Fibroblast of peridontal ligament (primary cell): ENCODE data around the gene UCP1.
A peak's percentile ranks its signal among the peaks of the same experiment; 100 is the strongest.

Experiments
- DNase-seq: peaks from one replicate; pipeline ENCODE4 v3.0.0-alpha.2; 2010; ENCODE audit errors: extremely low read depth

UCP1 gene, protein sequence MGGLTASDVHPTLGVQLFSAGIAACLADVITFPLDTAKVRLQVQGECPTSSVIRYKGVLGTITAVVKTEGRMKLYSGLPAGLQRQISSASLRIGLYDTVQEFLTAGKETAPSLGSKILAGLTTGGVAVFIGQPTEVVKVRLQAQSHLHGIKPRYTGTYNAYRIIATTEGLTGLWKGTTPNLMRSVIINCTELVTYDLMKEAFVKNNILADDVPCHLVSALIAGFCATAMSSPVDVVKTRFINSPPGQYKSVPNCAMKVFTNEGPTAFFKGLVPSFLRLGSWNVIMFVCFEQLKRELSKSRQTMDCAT

DNA sequence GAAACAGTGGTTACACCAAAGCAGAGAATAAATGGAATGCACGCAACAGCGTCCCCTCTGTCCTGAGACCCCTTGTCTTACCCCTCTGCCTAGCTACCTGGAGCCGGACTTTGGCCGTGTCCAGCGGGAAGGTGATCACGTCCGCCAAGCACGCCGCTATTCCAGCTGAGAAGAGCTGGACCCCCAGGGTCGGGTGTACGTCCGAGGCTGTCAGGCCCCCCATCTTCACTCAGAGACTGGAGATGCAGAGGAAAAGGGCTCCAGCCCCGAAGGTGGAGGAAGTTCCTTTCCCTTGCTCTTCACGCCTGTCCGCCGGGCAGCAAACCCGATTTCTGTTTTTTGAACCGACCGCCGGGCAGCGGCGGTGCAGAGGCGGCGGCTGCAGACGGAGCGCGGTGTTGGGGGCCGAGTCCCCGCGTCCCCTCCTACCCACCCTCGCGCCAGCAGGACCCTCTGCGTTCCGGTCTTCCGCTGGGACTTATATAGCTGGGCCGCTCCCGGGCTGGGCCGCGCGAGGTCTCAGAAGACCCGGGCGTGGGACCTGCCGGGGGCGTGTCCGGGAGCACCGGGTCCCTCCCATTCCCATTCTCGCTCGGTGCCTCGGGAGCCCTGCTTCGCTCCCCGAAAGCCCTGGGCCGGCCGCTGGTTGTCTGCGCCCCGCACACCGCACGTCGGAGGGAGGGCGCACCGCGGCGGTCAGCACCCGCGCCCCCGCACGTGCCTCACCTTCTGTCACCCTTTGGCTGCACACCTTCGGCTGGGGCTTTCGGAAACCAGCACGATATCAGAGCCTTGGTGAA lies at the start of gene UCP1:
Gene UCP1 (minus strand): TSS at position 455 of the 800 bp plus-strand sequence. CDS start 232 bp downstream, at position 223.
- no peak for DNase-seq

DNA sequence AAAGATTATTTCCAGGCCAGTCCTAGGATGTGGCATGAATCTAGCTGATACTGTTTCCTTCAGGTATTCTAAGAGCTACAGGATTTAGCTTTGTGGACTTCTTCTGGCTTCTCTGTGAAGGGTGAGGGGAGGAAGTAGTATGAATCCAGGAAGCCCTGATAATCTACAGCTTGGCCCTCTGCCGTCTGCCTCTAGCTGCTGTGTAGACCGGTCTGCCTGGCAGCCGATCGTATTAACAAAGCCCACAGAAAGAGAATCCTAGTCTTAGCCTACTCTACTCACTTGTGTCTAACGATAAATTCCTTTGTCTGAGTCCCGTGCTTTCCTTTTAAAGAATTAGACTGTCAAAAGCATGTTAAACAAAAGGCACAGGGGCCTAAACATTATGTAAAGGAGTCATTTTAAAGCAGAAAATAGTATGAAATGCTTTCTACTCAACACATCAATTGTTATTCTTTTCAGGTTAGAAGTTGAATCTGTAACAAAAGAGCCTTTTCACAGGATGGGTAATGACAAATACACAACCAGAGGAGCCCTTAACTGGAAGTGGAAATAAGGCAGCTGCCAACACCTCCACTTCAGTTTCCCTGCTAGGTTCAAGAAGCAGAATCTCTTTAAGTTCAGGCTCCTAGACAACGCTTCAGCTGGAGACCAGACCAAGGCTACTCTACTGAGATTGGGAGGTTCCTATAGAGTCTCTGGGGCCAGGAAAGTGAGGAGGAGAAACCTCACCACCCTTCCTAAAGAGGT lies 48.9 kb upstream of the UCP1 start:
- DNase-seq, result no peak

DNA sequence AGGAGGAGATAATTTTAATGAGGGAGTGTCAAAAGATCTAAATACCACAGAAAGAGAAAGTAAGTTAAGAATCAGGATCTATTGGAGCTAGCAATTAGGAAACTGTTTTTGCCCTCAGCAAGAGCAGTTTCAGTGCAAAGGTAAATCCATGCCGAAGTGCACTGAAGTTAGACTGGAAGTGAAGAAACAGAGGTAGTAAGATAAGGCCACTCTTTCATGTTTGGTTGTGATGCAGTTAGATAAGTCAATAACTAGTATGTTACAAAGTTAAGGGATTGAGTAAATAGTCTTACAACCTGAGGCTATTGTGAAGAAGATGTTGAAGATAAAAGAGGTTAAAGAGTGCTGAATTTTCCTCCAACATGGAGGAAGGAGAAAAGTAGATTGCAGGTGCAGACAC lies 46.7 kb upstream of the UCP1 start:
- DNase-seq, result no peak

DNA sequence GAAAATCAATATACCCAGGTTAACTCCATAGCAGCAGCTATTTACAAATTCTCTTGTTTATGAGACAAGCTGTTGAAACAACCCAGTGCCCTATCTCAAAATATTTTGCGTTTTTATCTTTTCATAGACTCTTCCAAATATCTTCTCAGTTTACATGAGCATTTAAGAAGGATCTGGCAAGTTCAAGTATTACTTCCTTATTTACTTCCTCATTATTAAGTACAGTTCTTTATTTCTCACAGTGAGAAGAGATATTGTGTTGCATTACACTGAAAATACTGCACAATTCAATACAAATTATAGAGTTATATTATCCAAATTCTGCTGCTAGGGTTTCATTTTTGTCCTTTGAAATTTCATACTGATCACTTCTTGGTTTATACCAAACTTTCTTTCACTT lies 43.6 kb upstream of the UCP1 start:
- no peak for DNase-seq

DNA sequence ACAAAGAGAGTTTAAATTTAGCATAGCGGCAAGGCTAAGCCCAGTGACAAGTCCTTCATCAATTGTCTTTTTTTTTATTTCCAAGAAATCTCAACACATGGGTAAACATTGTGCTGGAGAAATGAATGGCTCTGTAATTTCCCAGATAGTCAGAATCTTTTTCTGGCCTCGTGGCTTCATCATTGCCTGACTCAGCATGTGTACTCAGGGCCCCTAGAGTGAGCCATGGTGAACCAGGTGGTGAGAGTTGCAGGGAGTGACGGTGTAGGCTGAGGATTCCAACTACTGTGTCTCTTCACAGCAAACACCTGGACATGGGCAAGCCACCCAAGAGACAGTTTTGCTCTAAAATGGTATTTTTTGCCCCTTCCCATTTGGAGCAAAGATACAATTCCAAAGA lies 43.1 kb upstream of the UCP1 start:
- no peak for DNase-seq

DNA sequence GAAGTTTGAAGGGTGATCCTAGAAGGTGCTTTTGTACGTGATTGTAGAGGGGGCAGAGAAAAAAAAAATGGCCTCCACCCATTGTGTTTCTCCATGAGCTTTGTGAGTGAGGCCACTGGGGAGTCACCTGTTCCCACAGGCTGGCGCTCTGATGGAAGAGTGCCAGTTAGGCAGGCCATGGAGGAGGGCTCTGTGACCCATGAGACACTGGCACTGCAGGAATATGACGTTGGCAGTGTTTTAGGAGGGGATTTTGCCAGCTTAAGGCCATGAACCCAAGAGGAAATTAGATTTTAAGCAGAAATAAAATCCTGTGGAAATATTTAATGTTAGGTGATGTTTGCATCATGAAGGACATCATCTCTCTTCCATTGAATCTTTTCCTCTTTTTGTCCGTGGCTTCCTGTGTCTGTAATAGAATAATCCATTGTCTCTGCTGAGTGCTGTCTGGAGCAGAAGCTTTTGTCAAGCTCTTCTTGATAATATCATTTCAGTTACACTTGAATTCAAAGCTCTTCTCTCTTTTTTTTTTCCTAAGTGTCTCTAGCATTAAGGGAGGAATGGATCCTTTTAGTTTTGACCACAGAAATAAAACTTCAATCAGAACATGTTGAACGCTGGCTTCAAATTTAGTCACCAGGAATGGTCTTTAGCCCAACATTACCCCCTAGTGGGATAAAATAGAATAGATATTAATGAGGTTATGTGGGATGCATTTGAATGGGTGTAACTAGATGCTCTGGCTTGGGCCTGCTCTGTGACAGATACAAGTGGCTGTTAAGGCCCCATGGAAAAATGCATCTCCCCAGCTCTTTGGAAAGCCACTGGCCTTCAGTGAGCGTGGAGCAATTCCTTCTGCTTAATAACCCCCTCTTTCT lies 41.0 kb upstream of the UCP1 start:
- DNase-seq, result peak; percentile 71

DNA sequence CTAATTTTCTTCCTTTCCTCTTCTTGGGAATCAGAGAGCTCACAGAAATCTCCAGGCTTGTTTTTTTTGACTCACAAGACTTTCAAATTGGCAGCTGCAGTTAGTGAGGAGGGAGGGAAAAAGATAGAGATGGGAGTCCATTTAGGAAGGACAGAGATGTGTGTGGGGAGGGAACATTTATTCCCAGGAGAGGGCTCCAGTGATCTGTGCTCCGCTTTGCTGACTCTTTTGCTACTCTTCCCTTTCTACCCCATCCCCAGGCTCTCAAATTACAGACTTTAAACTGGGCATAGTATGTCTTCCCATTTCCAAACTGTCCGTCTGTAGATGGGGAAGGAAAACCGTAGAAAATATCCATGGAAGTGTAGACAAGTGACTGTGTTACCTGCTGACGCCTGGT lies 39.1 kb upstream of the UCP1 start:
- no peak for DNase-seq

DNA sequence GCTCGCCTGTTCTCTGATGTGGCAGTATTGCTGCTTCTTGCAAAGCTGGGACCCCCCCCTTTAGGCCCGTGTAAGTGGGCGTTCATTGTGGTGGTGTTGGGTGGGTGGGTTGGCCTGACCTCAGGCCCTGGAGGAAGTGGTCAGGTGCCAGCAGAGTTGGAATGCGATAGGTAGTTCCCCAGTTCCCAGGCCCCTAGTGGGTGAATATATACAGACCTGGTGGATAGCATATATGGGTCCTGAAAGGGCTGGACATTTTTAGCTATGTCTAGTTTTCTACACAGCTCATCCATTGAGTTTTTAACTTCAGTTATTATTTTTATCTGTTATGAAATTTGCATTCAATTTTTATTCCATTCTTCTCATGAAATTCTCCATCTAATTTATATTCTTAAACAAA lies 35.8 kb upstream of the UCP1 start:
- no peak for DNase-seq

DNA sequence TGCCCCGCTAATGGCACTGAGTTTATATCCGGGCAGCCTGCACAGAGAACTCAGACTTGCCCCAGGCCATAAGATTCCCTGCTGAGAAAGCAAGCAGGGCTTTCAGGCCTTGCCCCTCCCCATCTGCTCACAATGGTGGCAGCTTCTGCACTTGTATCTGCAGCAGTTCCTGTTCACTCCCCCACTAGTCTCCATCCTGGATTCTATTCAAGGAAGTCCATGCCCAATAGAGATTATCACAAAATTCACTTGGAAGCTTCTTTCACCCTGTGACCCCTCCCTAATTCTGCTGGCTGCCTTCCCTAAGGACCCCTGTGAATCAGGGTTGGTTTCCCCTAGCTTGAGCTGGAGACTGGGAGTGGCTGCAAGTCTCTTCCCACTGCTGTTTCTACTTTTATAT lies 34.5 kb upstream of the UCP1 start:
- no peak for DNase-seq

DNA sequence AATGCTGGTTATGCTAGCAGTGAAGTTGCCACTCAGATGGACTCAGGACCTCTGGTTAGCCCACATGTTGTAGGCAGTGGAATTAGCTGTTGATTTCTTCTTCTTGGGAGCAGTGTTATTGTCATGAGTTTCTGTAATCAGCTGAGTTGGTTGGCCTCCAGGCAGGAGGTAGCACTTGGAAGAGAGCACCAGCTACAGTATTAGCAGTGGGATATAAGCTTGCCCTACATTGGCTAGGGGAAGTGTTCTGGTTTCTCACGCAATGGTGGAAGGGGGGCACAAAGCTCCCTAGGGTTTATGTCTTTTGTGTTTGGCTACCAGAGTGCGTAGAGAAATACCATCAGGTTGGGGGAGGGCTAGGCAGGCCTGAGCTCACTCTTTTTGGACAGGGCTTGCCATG lies 34.0 kb upstream of the UCP1 start:
- DNase-seq, result no peak

DNA sequence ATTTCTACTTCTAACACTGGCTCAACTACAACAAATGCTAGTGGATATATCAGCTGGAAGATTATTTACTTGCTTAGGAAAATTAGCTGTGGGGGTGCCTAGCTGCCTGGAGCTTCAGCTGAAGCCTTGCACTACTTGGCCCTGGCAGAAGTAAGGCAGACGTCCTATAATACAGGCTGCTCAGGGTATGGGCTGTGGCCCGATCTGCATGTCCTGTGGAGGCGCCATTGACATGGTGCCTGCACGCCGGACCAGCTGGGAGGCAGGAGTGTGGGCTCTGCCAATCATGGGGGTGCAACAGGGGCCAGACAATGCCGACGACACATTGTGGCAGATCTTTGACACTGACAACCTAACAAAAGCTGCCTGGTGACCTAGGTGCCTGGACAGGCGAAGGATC lies 31.6 kb upstream of the UCP1 start:
- DNase-seq, result no peak

DNA sequence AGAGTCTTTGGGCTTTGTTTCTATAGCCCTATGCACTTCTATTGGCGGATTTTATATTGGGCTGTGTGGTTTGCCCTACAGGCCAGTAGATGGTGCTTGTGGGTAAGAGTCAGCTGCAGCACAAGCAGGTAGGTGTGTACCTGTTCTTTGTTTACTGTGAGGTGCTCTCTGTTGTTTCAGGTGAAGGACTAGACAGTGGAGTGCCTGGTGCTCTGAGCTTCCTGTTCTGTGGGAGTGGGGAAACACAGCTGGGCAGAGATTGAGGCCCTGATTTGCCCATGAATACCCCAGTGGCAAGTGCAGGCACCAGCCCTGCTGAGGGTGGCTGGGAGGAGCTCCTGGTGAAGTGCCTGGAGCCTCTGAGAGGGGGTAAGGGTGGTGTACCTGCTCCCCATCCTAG lies 26.3 kb upstream of the UCP1 start:
- peak; percentile 5 for DNase-seq

DNA sequence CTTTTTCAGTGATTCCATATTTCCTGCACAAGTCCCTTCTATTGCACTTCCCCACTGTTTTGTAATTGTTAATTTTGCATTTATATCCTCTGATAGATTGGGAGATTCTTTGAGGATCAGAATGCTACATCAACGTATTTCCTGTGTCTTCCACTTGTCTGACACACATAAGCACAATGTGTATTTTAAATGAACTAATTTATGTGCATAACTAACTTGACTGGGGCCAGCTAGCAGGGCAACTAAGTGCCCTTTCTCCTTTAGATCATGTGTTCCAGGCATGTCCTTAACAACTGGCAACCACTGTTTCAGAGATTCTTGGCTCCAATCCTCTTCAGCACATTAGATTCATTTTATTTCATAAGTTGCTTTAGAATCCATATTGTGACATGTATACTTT lies 15.7 kb upstream of the UCP1 start:
- no peak for DNase-seq

DNA sequence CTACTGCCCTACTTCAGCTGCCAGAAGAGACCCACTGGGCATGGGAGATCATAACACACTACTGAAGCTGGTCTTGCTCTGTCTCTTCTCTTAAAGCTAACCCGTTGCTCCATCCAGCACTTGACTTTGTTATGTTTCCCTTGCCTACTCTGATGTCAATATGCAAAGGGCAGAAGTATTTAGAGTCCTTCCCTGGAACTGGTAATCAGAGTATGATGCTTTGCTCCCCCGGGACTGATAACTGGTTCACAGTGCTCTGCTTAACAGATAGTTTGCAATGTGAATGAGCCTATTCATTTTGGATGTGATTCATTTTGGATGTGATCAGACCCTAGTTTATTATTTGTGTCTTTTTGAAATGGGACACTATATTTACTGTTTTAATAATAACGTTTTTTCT lies 12.3 kb upstream of the UCP1 start:
- DNase-seq, result no peak

DNA sequence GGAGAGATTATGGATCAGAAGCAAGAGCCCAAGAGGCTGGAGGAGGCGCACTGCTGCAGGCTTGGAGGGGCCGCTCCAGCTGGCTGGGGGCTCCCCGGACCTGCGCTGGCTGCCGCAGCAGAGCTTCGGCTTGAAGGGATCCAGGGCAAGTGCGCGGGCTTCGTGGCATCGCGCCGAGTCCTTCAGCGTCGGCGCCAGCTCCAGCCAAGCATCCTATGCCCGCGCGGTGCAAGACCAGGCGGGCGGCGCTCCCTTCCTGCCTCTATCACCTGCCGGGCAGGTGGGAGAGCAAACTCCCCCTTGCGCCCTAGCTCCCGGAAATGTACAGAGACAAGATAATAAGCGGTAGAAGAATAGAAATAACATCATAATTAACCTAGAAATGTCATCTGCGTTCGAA lies 10.5 kb upstream of the UCP1 start:
- DNase-seq, result no peak

DNA sequence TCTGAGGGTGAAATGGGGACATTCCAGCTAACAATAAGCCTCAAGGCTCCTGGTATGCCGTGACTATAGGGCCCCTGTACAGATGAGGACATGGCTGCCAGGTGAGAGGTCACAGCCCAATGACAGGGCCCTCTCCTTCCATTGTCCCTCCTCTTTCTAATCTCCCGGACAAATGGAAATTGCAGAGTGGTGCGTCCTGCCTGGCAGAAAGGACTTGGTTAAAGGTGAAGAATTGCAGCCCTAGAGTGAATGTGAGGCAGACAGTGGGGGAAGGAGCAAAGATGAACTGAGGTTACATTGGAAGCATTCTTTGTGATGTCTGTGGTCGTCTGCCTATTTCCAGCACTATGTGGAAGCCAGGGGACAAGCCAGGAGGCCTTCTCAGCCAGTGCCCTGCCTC lies 6.7 kb upstream of the UCP1 start:
- no peak for DNase-seq

DNA sequence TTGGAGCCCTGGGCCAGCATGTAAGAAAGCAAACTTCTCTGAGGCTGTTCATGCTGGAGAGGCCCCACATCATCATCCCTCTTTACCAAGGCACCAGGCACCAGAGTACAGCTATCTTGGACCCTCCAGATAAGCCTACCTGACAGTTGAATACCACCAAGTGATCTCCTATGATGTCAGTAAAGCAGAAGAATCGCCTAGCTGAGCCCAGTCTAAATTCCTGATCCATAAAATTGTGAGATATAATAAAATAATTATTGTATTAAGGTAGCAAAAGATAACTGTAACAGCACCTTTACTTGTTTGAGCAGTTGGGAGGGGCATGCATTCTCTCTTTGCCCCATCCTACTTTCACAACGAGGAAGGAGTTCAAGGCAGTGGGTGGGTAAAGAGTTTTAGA lies 2.9 kb upstream of the UCP1 start:
- DNase-seq, result no peak

DNA sequence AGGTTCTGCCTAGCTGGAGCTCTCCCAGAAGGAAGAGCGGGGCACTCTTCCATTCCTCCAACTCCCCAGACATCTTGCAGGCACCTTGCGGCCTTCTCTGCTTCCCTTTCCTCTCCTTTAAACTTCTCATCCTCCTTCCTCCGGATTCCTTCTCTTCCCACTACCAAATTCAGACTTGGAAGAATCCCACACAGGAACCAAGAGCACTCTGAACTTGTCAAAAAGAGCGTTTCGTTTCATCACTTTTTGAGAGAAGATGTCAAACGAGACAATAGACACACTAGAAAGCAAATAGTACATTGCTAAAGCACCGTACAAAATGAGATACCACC lies 512 bp upstream of the UCP1 start:
- no peak for DNase-seq

DNA sequence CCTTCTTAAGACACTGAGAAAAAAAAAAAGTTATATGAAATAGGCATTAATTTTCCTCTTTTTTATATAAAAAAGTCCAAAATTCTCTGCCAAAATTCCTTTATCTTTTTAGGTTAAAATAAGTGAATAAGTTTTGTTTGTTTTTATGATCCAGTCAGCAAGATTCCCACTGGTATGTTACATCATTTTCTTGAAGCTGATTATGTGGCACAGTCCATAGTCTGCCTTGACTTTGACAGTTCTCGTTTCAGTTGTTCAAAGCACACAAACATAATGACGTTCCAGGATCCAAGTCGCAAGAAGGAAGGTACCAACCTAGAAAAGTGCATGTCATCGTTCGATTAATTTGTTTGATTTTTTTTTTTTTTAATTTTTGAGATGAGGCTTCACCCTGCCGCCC lies 9.1 kb downstream of the UCP1 start:
- peak; percentile 2 for DNase-seq

DNA sequence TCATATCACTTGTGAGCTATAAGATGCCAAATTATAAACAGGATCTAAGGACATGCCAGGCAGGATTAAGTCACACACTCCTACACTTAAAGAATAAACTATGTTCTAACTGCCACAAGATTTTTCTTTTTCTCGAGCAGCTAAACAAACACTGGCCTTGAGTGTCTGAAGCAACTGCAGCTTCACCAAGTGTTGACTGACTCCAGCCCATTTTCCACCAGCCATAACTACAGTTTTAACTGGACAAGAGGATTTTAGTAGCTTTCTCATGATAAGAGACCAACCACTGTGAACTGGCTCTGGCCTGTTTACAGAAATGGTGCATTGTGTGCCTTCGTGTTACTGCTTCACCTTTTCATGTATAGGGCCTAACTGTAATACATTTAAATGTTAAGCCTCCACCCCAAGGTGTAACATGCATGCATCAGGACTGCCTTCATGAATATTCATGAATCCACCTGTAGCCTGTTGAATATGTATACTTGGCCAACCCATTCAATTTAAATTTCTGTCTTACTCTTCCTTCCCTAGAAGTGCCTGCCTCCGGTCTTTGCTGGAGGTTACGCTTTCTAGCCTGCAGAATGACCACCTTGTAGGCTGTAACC lies 10.8 kb downstream of the UCP1 start:
- DNase-seq, result no peak

DNA sequence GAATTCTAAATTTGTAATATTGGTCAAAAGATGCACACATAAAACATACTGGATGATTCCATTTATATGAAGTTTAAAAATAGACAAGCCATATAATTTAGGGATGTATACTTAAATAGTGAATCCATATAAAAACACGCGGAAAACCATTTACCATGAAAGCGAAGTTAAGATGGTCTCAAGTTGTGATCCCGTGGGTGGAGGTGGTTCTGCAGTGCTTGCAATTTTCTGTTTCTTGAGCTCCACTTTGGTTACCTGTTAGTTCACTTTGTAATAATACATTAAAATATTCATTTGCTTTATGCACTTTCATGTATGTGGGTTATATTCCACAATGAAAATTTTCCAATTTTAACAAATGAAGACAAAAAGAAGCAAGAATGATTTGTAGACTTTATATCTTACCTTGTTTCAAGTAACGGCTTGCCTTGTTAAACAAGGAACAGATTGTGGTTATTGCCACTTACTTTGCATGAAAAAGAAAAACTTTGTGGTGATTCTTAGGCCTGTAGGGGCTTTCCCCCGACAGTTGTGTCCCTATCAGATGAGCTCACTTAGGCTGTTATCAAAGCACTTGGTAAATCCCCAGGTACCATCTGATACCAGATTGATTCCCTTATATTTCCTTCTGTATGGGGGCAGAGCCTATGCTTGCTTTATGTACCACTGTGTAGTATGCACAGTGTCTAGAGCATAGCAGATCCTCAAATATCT lies 12.2 kb downstream of the UCP1 start:
- DNase-seq, result no peak
